ENCODE measurements around the gene EPS8.

Gene EPS8

DNA sequence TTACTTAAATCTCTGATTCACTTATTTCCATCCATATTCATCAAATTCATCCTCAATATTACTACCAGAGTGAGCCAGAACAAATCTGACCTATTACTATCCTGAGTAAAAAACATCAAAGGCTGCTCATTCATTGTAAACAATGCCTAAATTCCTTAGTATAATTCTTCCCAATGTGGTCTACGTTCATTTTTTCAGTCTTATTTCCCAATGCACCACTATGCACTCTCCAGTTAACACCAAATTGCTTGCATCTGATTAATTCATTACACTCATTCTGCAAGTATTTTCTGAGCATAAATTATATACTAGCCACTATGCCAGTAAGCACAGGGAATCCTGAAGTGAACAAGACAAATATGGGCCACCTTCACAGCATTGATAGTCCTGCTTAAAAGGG is 110.0 kb downstream of the EPS8 start:
- peaks cover 63% of the 10 kb centered on the region for H3K79me2 ChIP-seq (ENCODE audit: control insufficient read depth, insufficient read depth, low read length, unreplicated experiment)
- no peak overlapping the region for H2AFZ ChIP-seq (ENCODE audit: low read length, unreplicated experiment)
- peaks cover 47% of the 10 kb centered on the region for H3K4me1 ChIP-seq (ENCODE audit: control insufficient read depth, insufficient read depth, low read length, unreplicated experiment)
- H3K4me3 ChIP-seq (ENCODE audit: low read depth, low read length), result no peak overlapping the region
- peaks cover 26% of the 10 kb centered on the region for H3K36me3 ChIP-seq (ENCODE audit: insufficient read depth, low read length)
- H3K27me3 ChIP-seq (ENCODE audit: insufficient read depth, low read length), result no peaks in the 10 kb centered on the region
- H3K27ac ChIP-seq (ENCODE audit: low read depth, low read length), result no peak overlapping the region

DNA sequence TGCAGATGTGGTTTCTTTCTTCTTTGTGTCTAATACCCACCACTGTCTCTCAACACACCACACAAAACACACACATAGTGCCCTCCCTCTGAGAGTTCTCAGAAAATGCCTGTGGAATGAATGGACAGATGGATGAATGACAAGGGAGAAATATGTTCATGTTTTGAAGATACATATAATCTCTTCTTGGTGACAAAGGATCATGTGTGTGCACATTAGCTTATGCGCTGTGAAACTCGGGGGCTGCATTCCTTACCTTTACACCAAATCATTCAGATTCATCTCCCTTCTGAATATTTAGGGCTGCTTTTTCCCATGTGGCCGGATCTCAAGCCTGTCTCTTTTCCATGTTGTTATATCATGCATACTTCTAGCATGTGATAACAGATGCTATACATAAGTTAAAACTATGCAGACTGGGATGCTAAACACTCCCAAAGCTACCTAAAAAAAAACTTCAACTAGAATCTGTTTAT is 111.4 kb downstream of the EPS8 start:
- Histone ChIP-seq H3K4me3 (ENCODE audit: low read depth, low read length) (no peak overlapping the region), H3K27ac (ENCODE audit: low read depth, low read length) (no peak overlapping the region), H3K79me2 (ENCODE audit: control insufficient read depth, insufficient read depth, low read length, unreplicated experiment) (peaks cover 68% of the 10 kb centered on the region), H3K27me3 (ENCODE audit: insufficient read depth, low read length) (no peaks in the 10 kb centered on the region), H3K4me1 (ENCODE audit: control insufficient read depth, insufficient read depth, low read length, unreplicated experiment) (peaks cover 41% of the 10 kb centered on the region), H3K36me3 (ENCODE audit: insufficient read depth, low read length) (peaks cover 36% of the 10 kb centered on the region), H2AFZ (ENCODE audit: low read length, unreplicated experiment) (no peak overlapping the region)

DNA sequence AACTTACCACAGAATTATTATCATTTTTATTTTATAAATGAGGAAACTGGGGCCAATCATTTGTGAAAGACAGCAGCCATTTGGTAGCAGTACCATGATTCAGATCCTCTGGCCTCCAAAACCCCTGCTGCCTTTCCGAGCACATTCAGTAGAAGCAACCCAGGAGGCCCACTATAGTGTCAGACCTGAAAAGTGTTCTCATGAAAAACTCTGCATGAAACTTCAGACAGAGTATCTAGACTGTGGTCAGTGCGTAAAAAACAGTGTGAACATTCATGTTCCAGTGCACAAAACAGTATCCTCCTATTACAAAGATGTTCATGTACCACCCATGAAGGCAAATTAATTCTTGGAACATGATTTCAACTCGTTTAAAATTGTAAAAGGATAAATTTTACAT is 112.0 kb downstream of the EPS8 start:
- peaks cover 70% of the 10 kb centered on the region for H3K79me2 ChIP-seq (ENCODE audit: control insufficient read depth, insufficient read depth, low read length, unreplicated experiment)

DNA sequence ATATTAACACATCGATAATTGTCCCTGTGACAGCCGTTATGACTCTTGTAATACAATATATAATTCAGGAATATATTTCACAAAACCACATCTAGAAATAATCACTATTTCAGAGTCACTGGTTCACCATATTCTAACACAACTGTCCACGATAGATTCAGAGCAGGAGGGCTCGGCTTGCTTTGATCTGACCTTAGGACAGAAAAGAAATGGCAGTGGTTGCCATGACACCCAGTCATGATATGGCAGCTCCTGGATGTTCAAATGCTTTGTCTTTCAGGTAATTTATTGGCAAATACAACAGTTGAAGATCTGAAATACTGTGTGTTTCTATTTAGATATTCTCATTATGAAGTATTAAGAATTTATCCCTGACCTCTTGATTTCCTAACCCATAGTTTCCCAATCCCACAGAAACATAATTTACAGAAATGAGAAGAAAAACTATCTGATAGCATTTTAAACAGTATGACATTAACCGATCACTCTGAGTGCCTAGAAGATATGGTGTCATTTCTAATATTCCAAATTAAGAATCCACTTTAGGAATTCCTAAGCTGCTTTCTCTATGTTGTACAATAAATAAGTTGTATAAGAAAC is 116.4 kb downstream of the EPS8 start:
- Histone ChIP-seq H2AFZ (ENCODE audit: low read length, unreplicated experiment) (no peak overlapping the region), H3K27me3 (ENCODE audit: insufficient read depth, low read length) (no peaks in the 10 kb centered on the region), H3K36me3 (ENCODE audit: insufficient read depth, low read length) (peaks cover 42% of the 10 kb centered on the region), H3K4me3 (ENCODE audit: low read depth, low read length) (no peak overlapping the region), H3K79me2 (ENCODE audit: control insufficient read depth, insufficient read depth, low read length, unreplicated experiment) (peaks cover 42% of the 10 kb centered on the region), H3K4me1 (ENCODE audit: control insufficient read depth, insufficient read depth, low read length, unreplicated experiment) (peaks cover 52% of the 10 kb centered on the region), H3K27ac (ENCODE audit: low read depth, low read length) (peak overlapping the region; percentile 17)

More for the DNA sequence above, 112.0 kb downstream of the EPS8 start:
- Histone ChIP-seq H3K4me3 (ENCODE audit: low read depth, low read length) (no peak overlapping the region), H2AFZ (ENCODE audit: low read length, unreplicated experiment) (no peak overlapping the region), H3K4me1 (ENCODE audit: control insufficient read depth, insufficient read depth, low read length, unreplicated experiment) (peaks cover 41% of the 10 kb centered on the region), H3K27me3 (ENCODE audit: insufficient read depth, low read length) (no peaks in the 10 kb centered on the region), H3K27ac (ENCODE audit: low read depth, low read length) (no peak overlapping the region), H3K36me3 (ENCODE audit: insufficient read depth, low read length) (peaks cover 36% of the 10 kb centered on the region)

DNA sequence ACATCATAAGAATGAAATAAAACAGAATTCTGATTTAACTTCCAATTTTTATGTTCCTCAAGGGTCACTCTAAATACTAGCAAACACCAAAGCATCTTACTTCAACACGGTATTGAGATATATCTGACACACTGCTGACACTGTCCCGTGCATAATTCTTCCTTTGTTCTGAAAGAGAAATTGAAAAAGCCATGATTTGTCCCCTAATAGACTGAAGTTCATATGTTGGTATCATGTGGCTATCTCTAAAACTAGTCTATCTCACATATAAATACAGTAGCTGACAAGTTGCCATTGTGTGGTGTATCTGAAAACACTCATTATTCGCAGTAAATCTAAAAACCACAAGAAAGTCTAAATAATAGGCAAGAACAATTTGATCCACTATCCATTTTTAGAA is 118.4 kb downstream of the EPS8 start:
- no peak overlapping the region for H3K4me3 ChIP-seq (ENCODE audit: low read depth, low read length)
- H3K36me3 ChIP-seq (ENCODE audit: insufficient read depth, low read length), result peaks cover 42% of the 10 kb centered on the region
- H3K79me2 ChIP-seq (ENCODE audit: control insufficient read depth, insufficient read depth, low read length, unreplicated experiment), result peaks cover 33% of the 10 kb centered on the region
- peak overlapping the region; percentile 51 for H3K27ac ChIP-seq (ENCODE audit: low read depth, low read length)
- peaks cover 48% of the 10 kb centered on the region for H3K4me1 ChIP-seq (ENCODE audit: control insufficient read depth, insufficient read depth, low read length, unreplicated experiment)
- no peak overlapping the region for H2AFZ ChIP-seq (ENCODE audit: low read length, unreplicated experiment)
- no peaks in the 10 kb centered on the region for H3K27me3 ChIP-seq (ENCODE audit: insufficient read depth, low read length)

DNA sequence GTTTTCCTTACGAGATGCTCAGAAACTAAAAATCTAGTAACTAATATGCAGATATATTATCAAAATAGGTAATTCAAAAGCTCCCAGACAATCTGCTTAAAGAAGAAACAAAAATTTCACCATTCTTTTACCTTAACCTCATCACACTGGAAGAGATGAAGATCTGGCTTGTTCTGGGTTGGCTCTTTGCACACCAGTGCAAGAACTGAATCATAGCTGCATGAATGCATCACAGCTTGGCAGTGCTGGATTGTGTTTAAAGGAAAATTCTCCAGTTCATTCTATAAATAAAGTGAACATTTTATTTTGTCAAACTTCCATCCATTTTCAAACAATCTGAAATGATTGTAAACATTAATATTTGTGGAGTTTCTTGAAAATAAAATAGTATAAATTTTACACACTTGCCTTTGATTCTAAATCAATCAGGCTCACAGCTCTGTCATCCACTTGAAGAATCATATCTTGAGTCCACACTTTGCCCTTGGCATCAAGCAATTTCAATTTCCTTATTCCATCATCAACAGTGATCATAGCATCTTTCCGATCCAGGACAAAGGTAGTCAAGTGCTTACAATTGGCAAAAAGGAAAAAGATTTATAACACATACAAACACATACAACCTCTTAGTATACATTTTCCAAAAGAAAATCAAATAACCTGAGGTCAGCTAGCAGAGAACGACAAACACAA is 119.8 kb downstream of the EPS8 start:
- no peaks in the 10 kb centered on the region for H3K27me3 ChIP-seq (ENCODE audit: insufficient read depth, low read length)
- H3K36me3 ChIP-seq (ENCODE audit: insufficient read depth, low read length), result peaks cover 50% of the 10 kb centered on the region
- no peak overlapping the region for H3K4me3 ChIP-seq (ENCODE audit: low read depth, low read length)
- H2AFZ ChIP-seq (ENCODE audit: low read length, unreplicated experiment), result no peak overlapping the region
- peak overlapping the region; percentile 51 for H3K27ac ChIP-seq (ENCODE audit: low read depth, low read length)
- H3K79me2 ChIP-seq (ENCODE audit: control insufficient read depth, insufficient read depth, low read length, unreplicated experiment), result peaks cover 26% of the 10 kb centered on the region
- H3K4me1 ChIP-seq (ENCODE audit: control insufficient read depth, insufficient read depth, low read length, unreplicated experiment), result peaks cover 56% of the 10 kb centered on the region

DNA sequence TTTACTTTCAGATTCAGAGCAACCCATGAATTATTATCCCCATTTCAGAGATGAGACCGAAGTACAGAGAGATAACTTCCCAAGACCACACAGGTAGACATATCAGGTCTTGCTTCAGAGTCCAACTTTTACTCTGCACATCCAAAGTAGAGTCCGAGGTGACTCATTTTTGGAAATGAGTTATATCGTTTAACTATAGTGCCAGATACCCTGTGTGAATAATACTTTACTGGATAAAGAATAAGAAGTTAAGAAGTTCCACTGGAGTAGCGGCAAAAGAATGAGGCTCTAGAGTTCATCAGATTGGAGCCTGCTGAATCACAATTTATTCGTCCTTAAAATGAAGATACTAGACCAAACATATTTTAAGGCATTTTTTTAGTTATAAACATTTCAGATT is 124.7 kb downstream of the EPS8 start:
- Histone ChIP-seq H2AFZ (ENCODE audit: low read length, unreplicated experiment) (no peak overlapping the region), H3K4me3 (ENCODE audit: low read depth, low read length) (no peak overlapping the region), H3K36me3 (ENCODE audit: insufficient read depth, low read length) (peaks cover 48% of the 10 kb centered on the region), H3K27ac (ENCODE audit: low read depth, low read length) (peak overlapping the region; percentile 65), H3K4me1 (ENCODE audit: control insufficient read depth, insufficient read depth, low read length, unreplicated experiment) (peaks cover 52% of the 10 kb centered on the region), H3K79me2 (ENCODE audit: control insufficient read depth, insufficient read depth, low read length, unreplicated experiment) (no peaks in the 10 kb centered on the region), H3K27me3 (ENCODE audit: insufficient read depth, low read length) (no peaks in the 10 kb centered on the region)

DNA sequence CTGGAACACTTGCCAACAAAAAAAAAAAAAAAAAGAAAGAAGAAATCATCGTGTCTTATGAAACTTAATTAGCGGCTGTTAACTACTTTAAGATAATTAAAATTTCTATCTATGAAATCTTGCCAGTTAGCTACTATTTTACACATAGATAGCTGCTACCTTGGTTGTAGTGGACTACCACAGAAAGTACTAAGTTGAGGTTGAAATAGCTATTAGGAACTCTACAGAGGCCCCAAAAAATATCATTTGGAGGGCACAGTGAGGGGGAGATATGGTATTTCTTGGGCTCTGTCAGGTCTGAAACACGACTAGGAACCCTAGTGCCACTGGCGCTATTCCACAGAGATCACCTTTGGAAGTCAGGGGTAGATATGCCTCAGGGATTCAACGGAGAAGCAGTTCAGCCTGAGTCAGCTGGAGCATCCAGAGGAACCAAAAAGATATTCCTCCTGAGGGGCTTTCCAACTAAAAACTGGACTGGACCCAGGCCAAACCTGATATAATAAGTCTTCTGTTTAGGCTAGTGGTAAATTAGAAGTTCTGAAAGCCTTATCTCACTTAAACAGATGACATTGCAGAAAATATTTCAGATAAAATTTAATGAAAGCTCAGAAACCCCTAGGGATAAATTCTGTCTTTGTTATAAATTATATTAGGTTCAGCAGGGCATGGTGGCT is 126.1 kb downstream of the EPS8 start:
- Histone ChIP-seq H3K4me3 (ENCODE audit: low read depth, low read length) (0 out of 2 replicates have a peak overlapping the region, but pooled peaks have one; percentile 9), H3K79me2 (ENCODE audit: control insufficient read depth, insufficient read depth, low read length, unreplicated experiment) (no peaks in the 10 kb centered on the region), H2AFZ (ENCODE audit: low read length, unreplicated experiment) (no peak overlapping the region), H3K27me3 (ENCODE audit: insufficient read depth, low read length) (no peaks in the 10 kb centered on the region), H3K27ac (ENCODE audit: low read depth, low read length) (peak overlapping the region; percentile 100), H3K4me1 (ENCODE audit: control insufficient read depth, insufficient read depth, low read length, unreplicated experiment) (peaks cover 40% of the 10 kb centered on the region), H3K36me3 (ENCODE audit: insufficient read depth, low read length) (peaks cover 50% of the 10 kb centered on the region)

DNA sequence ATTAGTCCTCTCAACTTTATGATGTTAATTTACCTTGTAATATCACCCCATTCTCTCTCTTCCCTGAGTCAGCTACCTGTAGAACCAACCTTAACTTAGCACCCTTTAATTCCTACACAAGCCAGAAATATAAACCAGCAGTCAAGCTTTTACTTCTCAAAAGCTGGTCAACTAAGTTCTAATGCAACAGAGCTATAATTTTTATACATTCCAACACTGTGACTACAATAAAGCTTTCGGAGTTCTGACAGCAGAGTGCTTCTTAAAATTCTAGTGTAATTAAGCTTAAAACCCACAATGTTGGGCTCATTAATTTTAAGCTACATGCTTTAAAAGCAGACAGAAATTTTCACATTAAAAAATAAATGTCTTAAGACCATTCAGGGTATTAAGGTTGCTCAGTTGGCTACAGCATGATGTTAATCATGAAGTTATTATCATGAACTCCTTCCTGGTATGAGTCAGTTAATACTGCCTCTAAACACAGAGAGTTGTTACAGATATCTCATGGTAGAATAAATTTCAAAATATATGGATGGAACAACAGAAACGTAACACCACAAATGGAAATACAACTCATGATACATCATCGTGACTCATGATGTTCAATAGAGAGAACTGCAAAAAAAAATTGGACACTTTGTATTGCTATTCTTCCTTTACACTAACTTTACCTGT is 126.7 kb downstream of the EPS8 start:
- H3K4me3 ChIP-seq (ENCODE audit: low read depth, low read length), result peak overlapping the region; percentile 21
- no peaks in the 10 kb centered on the region for H3K27me3 ChIP-seq (ENCODE audit: insufficient read depth, low read length)
- H2AFZ ChIP-seq (ENCODE audit: low read length, unreplicated experiment), result no peak overlapping the region
- no peaks in the 10 kb centered on the region for H3K79me2 ChIP-seq (ENCODE audit: control insufficient read depth, insufficient read depth, low read length, unreplicated experiment)
- peaks cover 56% of the 10 kb centered on the region for H3K36me3 ChIP-seq (ENCODE audit: insufficient read depth, low read length)
- H3K4me1 ChIP-seq (ENCODE audit: control insufficient read depth, insufficient read depth, low read length, unreplicated experiment), result peaks cover 40% of the 10 kb centered on the region
- peak overlapping the region; percentile 100 for H3K27ac ChIP-seq (ENCODE audit: low read depth, low read length)

DNA sequence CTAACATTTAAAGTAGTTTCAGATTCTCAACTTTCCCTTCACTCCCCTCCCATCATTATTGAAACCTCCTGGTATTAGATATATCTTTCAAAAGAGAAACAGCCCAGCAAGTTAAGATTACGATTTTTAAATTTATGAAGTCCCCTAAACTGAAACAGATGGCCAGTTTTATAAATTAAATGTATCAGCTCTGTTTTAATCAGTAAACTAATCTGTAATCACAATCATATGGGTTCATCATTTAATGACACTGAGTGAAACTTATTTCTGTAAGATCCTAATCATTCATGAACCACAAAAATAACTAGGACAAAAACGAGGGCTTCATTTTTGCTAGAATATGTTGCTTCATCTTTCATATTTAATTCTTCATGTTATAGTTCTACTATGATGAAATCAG is 137.8 kb downstream of the EPS8 start:
- Histone ChIP-seq H3K27ac (ENCODE audit: low read depth, low read length) (peak overlapping the region; percentile 97), H2AFZ (ENCODE audit: low read length, unreplicated experiment) (no peak overlapping the region), H3K36me3 (ENCODE audit: insufficient read depth, low read length) (peaks cover 52% of the 10 kb centered on the region), H3K4me3 (ENCODE audit: low read depth, low read length) (no peak overlapping the region), H3K27me3 (ENCODE audit: insufficient read depth, low read length) (no peaks in the 10 kb centered on the region), H3K79me2 (ENCODE audit: control insufficient read depth, insufficient read depth, low read length, unreplicated experiment) (peaks cover 8% of the 10 kb centered on the region), H3K4me1 (ENCODE audit: control insufficient read depth, insufficient read depth, low read length, unreplicated experiment) (peaks cover 38% of the 10 kb centered on the region)
